NCI-H460 (cell line): ENCODE data around the gene INPP4A. TPM values are rescaled to one million over a fixed set of nuclear protein-coding genes. Genes with fewer than 3 reads are reported as not detected.

Experiments
- DNase-seq: peaks from one replicate; pipeline ENCODE4 v3.0.0-alpha.2; 2016; ENCODE audit warnings: low read depth; ENCODE audit errors: extremely low read depth
- total RNA-seq: library from RNA; depleted of rRNA; stranded (reverse); fragments of >200 nt; shearing (Covaris generic); gene quantifications from 2 replicates; pipeline ENCODE4 v1.2.3, GENCODE V29; 2014

The INPP4A gene
- total RNA-seq, 1 experiment from 2014 or later = 16.7 TPM

DNA sequence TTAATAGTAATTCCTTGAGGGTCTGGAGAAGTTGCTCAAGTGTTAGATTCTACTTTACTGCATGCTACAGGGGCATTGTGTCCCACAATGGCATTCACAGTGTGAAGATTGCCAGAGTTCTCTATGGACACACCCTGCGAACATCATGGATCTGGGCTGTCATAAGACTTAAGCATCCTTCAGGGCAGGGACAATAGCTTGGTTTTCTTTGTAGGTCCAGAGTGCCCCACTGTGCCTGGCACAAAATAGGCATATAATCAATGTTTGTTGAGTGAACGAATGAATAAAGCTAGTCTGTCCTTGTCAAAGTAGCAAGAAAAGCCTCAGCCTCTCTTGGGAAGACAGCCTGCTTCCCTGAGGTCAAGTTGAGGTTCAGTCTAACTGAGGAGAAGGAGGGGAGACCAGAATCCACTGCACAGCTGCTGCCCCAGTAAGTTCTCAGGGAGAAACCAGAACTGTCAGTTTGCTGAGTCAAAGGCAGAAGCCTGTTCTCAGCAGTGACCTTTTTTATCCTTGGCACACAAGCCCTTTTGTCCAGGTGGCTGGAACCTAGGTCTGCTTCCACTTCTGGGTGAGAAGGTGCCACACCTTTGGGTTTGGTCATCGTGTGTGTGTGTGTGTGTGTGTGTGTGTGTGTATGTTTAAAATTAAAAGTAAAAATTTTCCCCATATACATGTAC, 15.0 kb downstream of the INPP4A start:
- no peak for DNase-seq

DNA sequence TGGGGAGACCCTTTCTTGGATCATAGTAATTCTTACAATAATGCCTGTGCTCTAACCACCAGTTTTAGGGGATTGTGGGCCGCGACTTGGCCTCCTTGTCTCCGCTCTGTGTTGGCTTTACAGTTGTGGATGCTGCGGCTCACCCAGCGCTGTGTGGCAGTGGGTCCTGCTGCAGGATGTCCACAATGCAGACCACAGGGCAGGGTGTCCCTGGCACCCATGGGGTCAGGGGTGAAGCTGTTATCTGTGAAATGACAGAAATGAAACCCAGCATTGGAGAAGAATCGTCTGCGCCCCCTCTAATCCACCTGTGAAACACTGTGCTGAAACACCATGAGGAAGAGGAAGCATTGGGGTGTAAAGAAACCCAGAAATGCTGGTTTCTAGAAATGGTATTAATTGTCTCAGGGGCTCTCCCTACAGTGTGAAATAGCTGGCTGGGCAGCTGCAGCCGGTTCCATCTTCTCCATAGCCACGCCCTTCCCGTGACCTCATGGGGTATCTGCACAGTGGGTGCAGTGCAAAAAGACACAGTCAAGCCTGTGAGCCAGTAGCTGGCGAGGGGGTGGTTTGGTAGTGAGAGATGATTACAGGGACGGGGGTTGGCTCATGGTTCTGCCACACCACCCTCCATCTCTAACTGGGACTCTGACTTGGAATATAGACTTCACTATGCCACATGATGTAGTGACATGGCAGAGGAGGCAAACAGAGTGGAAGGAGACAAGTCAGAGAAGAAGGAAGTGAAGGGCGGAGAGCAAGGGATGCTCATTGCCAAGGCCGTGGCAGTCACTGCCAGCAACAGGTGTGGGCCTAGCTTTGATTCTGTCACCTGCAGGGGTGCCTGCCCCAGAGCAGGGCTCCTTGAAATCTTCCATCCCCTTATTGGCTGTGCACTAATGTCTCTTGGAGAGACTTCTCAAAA, 16.2 kb downstream of the INPP4A start:
- no peak for DNase-seq

DNA sequence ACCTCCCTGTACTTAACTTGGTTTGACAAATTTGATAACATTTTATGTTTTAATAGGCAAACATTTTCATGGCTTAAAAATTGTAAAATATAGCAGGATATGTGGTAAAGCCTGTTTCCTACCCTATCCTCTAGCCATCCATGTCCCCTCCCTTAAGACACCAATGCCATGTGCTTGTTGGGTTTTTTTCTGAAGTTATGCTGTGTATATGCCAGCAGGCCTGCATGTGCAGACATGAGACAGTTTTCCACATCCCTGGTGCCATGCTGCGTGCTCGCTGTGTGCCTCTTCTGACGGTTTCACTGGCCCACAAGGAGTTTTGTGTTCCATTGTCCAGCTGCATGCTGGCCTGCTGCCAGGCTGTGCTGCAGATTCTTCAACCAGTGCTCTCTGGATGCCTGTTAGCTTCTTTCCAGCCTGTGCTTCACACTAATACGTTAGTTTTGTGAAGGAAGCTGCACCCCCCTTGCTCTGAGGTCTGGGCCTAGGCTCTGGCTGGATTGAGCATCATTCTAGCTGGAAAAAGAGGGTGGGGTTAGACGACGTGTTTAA, 16.9 kb downstream of the INPP4A start:
- DNase-seq = no peak

DNA sequence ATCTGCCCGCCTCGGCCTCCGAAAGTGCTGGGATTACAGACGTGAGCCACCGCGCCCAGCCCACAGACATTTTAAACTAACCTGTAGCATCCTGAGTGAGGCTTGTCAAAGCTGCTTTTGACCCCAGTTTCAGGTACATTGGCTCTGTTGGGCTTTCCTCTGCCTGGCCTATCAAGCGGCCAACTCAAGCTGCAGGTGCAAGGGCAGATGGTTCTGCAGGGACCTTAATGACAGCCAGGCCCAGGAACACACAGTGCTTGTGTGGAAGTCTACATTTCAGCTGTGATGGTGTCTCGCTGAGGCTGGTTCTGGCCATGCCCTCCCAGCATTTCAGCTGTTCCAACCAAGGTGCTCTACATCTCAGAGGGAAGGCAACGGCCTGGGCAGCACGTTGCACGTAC, 18.4 kb downstream of the INPP4A start:
- DNase-seq = no peak

DNA sequence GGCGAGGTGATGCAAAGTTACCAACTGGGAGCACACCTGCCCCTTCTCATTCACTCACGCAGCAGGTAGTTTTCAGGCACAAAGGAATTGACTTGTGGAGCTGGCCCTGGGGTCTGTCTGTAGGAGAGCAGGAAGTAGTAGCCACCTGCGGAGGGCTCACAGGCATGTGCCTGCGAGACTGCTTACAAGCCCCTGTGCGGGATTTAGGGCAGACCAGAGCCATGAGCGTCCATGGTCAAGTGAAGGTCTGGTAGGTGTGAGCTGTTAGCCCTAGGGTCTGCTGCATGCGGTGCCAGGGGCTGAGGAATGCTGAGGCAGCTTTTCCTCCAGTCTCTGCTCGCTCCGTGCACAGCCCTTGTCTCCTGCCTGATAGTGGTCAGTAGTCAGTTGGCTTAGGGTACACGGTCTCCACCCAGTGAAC, 18.9 kb downstream of the INPP4A start:
- no peak for DNase-seq

DNA sequence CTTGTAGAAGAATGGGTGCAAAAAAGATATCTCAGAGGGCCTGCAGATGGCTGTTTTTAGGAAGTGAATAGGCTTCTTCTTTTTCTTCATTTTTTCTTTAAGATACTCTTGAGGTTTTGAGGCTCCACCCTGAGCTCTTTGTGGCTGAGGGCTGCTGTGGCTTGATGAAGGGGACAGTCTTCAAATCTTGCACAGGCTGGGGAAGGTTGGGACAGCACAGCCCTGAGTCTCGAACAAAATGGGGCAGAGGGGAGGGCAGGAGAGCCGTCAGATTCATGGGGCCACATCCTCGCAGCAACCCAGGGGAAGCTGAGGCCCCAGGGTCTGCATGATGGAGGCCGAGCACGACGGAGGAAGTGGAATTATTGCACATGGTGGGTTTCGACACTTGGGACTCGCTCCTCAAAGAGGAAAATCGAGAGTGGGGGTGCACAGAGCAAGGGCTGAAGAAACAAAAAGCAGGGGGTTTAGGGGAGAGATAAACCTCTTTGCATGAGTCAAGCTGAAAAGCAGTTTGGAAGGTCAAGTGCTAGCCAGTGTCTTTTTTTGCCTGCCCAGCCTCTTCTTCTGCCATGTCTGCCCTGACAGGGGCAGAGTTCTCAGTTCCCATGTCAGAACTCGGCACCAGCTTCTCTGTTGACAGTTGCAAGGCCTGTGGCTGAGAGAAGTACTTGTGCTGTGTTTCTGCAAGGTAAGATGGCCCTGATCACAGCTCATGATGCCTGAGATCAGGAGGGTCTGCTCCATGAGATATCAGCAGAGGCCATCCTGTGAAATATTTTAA, 19.5 kb downstream of the INPP4A start:
- DNase-seq = no peak

DNA sequence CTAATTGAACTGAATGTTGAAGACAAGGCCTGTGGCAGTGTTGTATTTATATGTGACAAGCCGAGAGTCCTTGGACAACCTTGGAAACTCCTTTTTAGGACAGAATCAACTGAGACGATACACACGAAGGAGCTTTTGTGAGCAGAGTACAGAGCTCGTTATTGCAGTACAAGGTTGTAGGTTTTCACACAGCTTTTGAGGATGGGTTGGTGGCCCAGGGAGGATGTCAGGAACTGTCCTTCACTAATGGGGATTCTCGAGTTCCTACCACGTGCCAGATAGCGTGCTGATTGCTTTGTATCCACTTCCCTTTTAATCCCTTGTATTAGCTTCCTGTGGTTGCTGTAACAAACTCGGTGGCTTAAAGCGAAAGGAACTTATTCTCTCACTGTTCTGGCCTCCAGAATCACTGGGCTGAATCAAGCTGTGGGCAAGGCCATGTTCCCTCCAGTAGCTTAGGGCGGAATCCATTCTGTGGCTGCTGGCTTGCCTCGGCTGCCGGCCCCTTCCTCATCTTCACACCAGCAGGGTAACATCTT, 20.2 kb downstream of the INPP4A start:
- no peak for DNase-seq

DNA sequence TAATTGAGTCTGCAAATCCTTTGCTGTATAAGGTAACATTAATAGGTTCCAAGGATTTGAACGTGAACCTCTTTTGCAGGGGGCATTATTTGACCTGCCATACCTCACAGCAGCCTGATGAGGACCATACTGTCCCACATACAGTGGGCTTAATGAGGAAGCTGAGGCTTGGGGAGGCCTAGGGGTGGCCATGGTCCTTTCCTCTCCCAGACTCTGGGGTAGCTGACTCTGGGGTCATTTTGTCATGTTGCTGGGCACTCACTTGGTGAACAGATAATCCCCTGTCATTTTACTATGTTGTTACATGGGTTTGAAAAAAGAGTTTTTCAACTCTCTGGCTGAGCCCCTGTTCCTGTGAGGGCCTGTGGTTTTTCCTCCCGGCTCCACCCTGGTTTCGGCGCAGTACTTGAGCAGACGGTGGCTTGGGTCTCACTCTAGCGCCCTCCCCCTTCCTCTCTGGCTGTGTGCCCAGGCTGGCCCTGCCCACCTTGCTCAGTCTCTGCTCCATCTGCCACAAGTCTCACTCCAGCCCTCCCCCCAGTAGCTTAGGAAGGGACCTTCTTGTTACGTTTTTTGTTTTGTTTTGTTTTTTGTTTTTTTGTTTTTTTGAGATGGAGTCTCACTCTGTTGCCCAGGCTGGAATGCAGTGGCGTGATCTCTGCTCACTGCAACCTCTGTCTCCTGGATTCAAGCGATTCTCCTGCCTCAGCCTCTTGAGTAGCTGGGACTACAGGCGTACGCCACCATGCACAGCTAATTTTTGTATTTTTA, 21.0 kb downstream of the INPP4A start:
- no peak for DNase-seq

DNA sequence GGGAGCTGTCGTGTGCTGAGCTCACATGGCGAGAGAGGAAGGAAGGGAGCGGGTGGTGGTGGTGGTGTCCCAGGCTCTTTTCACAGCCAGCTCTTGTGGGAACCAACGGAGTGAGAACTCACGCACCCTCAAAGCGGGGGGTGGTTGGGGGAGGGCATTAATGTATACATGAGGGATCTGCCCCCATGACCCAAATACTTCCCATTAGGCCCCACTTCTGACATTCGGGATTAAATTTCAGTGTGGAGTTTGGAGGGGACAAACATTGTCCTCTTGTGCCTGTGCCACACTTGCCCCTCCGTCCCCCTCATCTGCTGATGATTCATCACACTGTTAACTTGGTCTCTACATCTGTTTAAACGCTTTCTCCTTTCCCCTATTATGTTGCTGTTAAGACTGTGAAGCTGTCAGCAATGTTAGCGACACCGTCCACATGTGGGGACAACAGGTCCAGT, 22.5 kb downstream of the INPP4A start:
- no peak for DNase-seq

DNA sequence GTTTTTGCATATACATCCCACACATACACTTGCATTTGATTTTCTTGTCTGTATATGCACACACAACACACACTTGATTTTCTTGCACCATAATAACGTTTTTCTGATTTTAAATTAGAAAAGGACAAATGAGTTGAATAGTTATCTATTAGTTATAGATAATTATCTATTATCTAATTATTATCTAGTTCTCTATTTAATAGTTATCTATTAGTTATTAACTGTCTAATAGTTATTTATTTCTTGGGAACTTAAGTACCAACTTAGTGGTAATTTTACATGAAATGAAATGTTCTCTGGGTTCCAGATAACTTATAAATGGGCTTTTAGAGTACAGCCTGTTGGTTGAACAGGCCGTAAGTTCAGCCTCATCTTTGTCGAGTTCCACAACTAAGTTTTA, 23.0 kb downstream of the INPP4A start:
- no peak for DNase-seq

DNA sequence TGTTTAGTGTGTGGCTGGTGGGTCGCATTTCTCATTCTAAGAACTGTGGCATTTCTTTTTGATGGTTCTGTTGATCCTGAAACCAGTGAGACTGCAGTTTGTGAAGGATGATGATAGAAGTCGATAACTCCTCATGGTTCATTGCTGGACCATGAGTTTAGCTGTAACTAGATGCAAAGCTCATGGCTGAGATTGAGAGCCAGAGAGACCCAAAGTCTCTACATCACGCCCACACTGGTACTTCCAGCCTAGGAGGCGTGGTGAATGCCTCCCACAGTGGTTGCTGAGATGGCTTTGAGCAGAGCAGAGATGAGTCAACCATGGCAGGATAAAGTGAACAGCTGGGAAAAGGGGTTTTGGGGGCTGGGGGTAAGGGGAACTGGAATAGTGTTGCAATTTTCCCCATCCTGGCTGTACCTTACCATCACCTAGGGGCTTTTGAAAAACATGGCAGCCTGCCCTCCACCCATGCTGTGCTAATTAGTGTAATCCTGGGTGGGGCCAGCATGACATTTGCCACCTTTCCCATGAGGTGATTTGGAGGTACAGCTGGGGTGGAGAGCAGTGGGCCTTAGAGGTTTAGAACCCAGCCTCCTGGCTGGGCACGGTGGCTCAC, 24.1 kb downstream of the INPP4A start:
- DNase-seq = no peak

DNA sequence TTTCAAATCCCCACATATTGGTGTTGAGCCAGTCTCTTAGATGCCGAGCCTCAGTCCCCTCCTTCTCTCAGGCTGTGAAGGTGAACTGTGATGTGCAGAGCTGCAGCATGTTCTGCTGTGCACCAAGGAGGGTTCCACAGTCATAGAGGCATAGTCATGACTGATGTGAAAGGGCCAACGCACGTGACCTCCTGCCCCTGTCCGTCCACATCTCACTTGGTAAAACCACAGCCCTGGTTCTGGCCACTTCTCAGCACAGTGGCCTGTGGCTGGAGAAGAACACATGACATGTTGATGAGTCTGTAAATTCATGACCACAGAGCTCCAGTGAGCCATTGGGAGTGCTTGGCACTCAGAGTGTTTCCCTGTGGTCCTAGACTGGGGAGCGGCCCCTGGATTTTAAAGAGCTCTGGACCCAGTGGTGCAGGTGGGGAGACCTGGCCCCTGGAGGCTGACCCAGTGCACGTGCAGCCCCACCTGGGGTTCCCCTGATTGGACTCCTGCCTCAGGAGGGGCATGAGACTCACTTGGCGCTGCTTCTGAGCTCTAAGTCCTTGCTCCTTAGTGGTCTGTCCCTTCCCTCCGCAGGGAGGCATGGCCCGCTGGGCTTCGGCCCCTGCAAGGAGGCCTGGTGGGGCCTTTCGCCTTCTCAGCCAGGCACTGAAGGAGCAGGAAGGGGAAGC, 25.3 kb downstream of the INPP4A start:
- DNase-seq = no peak

DNA sequence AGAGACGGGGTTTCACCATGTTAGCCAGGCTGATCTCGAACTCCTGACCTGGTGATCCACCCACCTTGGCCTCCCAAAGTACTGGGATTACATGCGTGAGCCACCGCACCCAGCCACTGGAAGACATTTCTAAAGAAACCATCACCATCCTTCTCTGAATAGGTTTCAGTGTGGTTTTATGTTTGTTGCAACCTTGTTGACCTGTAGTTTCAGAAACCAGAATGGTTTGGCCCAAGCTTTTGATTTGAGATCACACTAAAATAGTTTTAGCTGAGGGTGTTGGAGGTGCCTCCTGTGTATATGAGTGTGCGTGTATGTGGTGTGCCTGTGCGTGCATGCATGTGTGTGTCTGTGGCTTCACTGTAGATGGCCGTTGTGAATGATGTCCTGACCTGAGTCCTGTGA, 26.2 kb downstream of the INPP4A start:
- DNase-seq = no peak

DNA sequence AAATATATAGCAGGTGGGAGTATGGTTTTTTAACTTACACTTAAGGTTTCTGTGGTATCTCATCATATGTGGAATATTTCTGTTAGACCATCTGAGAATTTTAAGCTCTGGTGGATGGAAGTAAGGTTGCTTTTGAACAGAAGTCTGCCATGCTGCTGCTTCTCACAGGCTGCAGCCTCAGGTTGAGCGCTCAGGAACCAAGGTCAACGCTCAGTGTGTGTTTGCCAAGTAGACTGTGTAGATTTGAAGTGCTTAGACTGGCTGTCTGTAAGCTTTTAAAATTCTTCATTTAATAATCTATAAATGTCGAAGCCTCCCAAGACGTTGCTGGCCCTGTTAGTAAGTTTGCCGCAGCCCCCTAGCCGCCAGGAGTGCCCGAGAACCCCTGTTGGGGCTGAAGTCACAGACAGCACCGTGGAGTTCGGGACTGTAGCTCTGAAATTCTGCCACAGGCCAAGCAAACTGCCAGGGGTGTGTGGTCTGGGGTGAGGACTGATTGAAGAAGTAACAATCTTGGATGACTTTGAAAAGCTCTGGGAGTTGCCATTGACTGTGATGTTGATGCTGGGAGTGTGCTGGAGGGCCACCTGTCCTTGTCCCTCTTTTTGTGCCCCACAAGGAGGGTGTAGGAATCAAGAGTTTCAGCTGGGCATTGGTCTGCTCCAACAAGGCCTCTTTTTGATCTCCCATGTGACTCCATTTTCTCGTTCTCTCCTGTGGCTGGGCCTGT, 26.9 kb downstream of the INPP4A start:
- no peak for DNase-seq

DNA sequence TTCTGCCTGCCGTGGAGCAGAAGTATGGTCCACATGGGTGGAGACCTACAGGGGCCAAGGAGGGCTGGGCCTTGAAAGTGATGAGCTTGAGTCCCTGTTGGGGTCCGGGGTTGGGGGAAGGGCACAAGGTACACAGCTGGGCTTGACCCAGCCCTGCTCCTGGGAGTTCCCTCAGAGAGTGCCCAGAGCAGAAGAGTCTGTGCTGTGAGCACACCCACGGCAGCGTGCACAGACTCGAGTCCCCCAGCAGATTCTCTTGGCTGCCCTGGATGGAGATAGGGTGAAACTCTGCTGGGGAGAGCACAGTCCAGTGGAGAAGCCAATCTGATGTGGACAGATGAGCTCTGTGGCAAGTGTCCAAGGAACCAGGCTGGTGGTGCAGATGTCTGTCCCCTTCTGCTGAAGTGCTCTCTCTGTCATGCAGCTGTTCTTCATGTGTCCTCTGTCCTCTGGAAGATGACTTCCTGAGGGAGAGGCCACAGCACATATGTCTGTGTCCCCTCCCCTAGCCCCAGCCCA, 27.5 kb downstream of the INPP4A start:
- DNase-seq = no peak

DNA sequence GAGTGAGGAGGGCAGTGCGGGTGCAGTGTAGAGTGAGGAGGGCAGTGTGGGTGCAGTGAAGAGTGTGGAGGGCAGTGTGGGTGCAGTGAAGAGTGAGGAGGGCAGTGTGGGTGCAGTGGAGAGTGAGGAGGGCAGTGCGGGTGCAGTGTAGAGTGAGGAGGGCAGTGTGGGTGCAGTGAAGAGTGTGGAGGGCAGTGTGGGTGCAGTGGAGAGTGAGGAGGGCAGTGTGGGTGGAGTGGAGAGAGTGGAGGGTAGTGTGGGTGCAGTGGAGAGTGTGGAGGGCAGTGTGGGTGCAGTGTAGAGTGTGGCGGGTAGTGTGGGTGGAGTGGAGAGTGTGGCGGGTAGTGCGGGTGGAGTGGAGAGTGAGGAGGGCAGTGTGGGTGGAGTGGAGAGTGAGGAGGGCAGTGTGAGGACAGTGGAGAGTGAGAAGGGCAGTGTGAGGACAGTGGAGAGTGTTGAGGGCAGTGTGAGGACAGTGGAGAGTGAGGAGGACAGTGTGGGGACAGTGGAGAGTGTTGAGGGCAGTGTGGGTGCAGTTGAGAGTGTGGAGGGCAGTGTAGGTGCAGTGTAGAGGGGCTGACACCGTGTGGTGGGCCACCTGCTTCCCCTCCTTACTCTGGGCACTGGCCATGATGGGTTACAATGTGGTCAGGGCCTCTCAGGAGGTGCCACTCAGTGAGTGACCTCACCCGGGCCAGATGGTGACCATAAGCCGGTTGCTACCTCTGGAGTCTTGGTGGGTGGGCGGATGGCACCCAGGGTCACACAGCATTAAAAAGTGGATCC, 28.5 kb downstream of the INPP4A start:
- no peak for DNase-seq
